ENCODE measurements around the gene CXorf58. TPM values are rescaled to one million over a fixed set of nuclear protein-coding genes. Genes with fewer than 3 reads are reported as not detected.
"Not testable (repeated sequence)": the region's sequence is repeated elsewhere in the genome, so short reads cannot be mapped to it uniquely, and the experiment has no call there.

CXorf58 gene
- not detected in 2 replicates for total RNA-seq (2014; rRNA removed; shearing (Covaris generic))

GRCh38 chrX:23907498-23908218, at the start of gene CXorf58, which contains the start of gene APOO:
Gene CXorf58 (plus strand): TSS chrX:23908006. CDS start chrX:23910303, 2,297 bp downstream.
Gene APOO (minus strand): TSS chrX:23907938. CDS start chrX:23907702, 236 bp downstream.
- DNase-seq (ENCODE audit: low spot score): peak; percentile 78

- not testable (repeated sequence) for DNase-seq (ENCODE audit: low spot score)
Observed at GRCh38 chrX:23859238-23859637, 48.6 kb upstream of the CXorf58 start.

GRCh38 chrX:23861215-23861896, 46.5 kb upstream of the CXorf58 start:
- DNase-seq (ENCODE audit: low spot score): no peak

GRCh38 chrX:23861952-23862351, 45.9 kb upstream of the CXorf58 start:
- not testable (repeated sequence) for DNase-seq (ENCODE audit: low spot score)

DNA sequence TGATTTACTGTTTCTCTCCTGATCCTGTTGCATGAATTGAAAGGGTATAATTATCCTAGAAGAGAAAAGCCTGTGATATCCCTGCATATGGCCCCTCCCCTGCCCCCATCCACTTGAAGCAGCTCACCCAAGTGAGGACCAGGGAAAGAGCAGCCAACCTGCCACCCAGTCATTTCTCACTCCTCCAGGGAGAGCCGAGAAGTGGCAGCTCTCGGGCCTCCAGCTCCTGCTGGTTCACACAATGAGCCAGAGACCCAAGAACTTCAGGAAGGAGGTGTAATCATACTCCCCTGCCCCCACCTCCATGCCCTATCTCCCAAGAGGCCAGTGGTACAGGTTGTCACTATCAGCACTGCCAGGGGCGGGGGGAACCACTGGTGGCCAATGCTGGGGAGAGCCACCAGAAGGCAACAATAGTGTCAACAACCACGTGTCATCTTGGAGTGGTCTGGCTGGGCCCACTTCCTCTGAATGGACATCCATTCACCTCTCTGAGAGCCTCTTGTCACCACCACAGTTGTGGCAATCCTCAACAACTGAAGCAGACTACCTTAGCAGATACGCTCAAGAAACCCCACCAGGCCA, 43.0 kb upstream of the CXorf58 start:
- no peak for DNase-seq (ENCODE audit: low spot score)

- DNase-seq (ENCODE audit: low spot score): no peak
Observed at GRCh38 chrX:23870041-23870440, 37.8 kb upstream of the CXorf58 start.

- no peak for DNase-seq (ENCODE audit: low spot score)
Observed at GRCh38 chrX:23871905-23872546, 35.8 kb upstream of the CXorf58 start.

DNA sequence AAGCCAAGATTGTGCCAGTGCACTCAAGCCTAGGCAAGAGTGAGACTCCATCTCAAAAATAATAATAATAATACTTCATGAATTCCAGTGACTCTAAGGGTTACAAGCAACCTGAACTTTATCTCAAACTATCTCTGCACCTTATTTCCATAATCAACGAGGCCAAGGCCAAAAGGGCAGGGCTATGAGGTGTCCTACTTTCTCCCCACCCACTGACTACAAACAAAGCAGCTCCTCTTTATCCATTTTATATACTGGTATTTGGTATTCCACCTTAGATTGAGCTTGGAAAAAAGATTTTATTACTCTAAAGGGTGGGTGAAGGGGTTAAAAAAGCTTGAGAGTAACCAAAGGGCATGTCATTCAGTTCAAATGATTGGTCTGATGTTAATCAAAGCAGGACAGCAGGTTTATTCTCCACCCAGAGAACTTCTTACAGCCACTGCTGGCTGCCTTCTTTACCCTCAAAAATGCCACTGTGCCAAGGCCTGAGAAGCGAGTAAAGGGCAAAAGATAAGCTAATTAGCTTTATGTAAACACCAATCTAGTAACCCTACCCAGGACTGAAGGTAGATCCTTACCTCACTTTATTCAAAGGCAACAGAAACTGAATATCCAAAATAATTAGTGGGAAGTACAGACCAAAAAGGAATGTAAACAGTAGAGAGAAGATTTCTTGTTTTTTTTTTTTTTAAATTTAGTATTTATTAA, 28.3 kb upstream of the CXorf58 start:
- DNase-seq (ENCODE audit: low spot score): no peak

GRCh38 chrX:23883737-23884354, 24.0 kb upstream of the CXorf58 start:
- peak; percentile 36 for DNase-seq (ENCODE audit: low spot score)

DNA sequence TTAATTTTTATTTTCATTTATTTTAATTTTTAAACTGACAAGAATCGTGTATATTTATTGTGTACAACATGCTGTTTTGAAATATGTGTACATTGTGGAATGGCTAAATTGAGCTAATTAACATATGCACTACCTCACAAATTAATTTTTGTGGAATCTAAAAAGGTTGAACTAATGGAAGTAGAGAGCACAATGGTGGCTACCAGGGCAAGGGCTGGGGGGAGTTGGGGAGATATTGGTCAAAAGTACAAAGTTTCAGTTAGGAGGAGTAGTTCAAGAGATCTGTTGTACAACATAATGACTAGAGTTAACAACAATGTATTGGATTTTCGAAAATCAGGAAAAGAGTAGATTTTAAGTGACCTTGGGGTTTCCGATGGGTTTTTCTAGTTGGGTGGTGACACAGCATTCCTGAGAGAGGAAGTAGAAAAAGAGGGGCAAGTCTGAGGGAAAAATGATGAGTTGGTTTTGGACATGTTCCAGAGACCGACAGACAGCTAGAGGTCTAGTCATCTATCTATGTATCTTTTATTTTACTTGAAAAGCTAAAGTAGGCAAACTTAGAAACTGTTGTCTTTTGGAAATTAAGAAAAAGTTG, 23.3 kb upstream of the CXorf58 start:
- no peak for DNase-seq (ENCODE audit: low spot score)

DNA sequence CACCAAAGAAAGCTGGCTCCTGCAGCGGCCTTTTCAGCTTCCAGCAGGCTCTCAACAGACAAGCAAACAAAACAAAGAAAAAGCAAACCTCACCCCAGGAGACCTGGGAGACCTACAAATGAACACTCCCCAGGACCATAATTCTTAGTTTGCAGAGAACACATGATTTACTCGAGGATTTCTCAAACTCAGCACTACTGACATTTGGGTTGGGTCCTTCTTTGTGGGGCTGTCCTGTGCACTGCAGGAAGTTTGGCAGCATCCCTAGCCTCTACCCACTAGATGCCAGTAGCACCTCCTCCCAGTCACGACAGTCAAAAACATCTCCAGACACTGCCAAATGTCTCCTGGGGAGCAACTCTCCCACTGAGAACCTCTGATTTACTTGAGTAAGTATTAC, 22.0 kb upstream of the CXorf58 start:
- no peak for DNase-seq (ENCODE audit: low spot score)

GRCh38 chrX:23887451-23887850, 20.4 kb upstream of the CXorf58 start:
- DNase-seq (ENCODE audit: low spot score): no peak

DNA sequence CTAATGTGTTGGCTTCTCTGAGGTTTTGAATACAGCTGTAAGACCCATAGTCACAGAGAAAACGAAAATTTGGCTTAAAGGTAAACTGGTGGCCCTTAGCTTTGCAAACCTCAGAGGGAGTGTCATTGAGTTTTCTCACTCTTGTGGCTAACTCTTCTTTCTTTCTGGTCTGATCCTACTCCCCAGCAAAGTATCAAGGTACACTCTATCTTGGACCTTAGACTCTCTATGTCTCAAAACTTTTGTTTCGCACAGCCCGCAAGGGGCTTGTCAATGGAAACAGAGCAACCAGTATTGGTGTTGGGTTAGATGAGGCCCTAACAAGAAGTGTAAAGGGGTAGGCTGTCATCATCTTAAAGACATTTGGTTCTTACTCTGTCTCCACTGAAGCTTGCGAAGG, 19.9 kb upstream of the CXorf58 start:
- DNase-seq (ENCODE audit: low spot score): no peak

DNA sequence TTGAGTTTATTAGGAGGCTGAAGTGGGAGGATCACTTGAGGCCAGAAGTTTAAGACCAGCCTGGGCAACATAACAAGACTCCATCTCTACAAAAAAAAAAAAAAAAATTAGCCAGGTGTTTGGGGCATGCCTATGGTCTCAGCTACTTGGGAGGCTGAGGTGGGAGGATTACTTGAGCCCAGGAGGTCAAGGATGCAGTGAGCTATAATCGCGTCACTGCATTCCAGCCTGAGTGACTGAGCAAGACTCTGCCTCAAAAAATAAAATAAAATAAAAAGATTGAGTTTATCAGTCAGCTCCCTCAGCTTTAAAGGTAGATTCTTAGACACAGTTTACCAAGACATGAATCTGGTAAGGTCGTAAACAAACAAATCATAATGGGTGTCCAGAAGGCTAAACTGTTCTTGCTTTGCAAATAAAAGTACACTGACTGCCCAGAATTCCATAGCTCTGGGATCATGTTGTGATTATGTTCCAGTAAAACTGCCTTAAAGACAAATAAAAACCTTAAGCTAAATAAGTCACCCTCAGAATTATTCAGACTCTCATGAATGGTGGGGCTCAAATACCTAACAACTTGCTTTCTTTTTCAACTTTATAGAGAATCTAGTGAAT, 18.8 kb upstream of the CXorf58 start:
- DNase-seq (ENCODE audit: low spot score): no peak

GRCh38 chrX:23890933-23891332, 16.9 kb upstream of the CXorf58 start:
- no peak for DNase-seq (ENCODE audit: low spot score)

DNA sequence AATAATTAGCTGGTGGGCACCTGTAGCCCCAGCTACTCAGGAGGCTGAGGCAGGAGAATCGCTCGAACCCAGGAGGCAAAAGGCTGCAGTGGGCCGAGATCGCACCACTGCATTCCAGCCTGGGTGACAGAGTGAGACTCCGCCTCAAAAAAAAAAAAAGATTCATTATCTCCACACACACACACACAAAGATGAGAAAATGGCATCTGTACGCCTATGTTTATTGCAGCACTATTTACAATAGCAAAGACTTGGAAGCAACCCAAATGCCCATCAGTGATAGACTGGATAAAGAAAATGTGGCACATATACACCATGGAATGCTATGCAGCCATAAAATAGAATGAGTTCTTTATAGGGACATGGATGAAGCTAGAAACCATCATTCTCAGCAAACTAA, 12.8 kb upstream of the CXorf58 start:
- DNase-seq (ENCODE audit: low spot score): not testable (repeated sequence)

DNA sequence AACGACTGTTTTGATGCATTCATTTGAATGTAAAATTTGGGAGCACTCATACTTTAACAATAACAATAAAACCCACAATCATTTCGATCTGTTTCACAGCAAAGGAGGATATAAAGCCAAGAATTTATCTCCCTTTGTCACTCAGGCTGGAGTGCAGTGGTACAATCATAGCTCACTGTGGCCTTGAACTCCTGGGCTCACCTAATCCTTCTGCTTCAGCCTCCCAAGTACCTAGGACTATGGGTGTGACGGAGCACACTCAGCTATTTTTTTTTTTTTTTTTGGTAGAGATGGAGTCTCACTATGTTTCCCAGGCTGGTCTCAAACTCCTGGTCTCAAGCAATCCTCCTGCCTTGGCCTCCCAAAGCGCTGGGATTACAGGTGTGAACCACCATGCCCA, 11.3 kb upstream of the CXorf58 start:
- not testable (repeated sequence) for DNase-seq (ENCODE audit: low spot score)

DNA sequence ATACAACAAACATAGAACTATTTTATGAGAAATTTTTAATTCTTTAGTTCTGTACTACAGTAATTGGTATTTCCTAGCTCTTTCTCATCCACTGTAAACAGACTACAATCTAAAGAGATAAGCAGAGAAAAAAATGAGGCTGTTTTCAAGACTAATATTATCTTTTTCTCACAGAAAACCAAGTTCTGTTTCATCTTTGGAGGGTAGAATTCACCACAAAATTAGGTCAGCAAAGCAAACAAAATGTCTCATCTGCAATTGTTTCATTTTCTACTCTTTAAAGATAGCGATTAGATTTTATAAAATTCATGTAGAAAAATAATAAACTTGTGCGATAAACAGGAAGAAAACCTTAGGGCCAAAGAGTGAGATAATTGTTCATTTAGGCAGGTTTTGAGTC, 10.8 kb upstream of the CXorf58 start:
- DNase-seq (ENCODE audit: low spot score): no peak

DNA sequence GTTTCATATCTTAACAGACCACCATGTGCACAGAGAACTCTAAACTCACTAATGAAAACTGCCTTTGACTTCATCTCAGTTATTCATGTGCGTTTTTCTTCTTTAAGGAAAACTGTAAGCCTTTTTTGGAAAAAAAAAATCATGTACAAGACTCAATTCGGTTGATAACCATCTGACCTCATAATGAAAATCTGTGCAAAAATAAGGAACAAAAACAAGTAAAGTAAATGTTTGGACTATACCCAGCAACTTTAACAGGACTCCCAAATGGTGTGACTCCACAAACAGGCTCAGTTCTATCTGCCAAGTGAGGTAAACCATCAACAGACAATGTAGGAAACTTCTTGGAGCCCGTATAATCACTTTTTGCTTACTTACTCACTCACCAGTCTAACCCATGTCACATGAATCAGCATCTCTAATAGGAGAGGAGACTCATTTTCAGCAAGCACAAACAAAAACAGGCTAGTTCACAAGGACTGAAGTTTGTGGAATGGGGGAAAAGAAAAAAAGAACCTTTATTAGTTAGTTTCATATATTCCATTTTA, 9.3 kb upstream of the CXorf58 start:
- DNase-seq (ENCODE audit: low spot score): no peak

Measured in HT-29 (cell line).